Spleen (tissue), 11 donors: ENCODE measurements around the gene NOD2. TPM values are rescaled to one million over a fixed set of nuclear protein-coding genes. Genes with fewer than 3 reads are reported as not detected.

Experiments used
- DNase-seq: peaks from one replicate; pipeline ENCODE4 v3.0.0-alpha.2; 2020
- H3K27ac ChIP-seq, 8 donors: fragments of 200-600 bp; sonication (generic) in 7 of 8; 1 replicate in 4 of 8; 2 replicates in 4 of 8; pipeline versions ENCODE4 v1.5.0 to v1.8.0; 2016 to 2021; ENCODE audit warnings: inconsistent platforms in 4 of 8, mild to moderate bottlenecking in 4 of 8, moderate library complexity in 1 of 8
- H3K27me3 ChIP-seq, 7 donors: fragments of 200-600 bp; sonication (generic) in 6 of 7; replicated peaks in 1 of 7; 1 replicate in 4 of 7; 2 replicates in 3 of 7; pipeline versions ENCODE4 v1.5.0 to v1.8.0; 2016 to 2021; ENCODE audit warnings: inconsistent platforms in 3 of 7, mild to moderate bottlenecking in 1 of 7
- H3K36me3 ChIP-seq, 6 donors: fragments of 200-600 bp; sonication (generic) in 5 of 6; 1 replicate in 4 of 6; 2 replicates in 2 of 6; pipeline versions ENCODE4 v1.5.0 to v1.8.0; 2016 to 2021; ENCODE audit warnings: inconsistent platforms in 2 of 6
- H3K4me1 ChIP-seq, 6 donors: fragments of 200-600 bp; sonication (generic) in 5 of 6; 1 replicate in 3 of 6; 2 replicates in 3 of 6; pipeline versions ENCODE4 v1.5.0 to v1.8.0; 2016 to 2021; ENCODE audit warnings: inconsistent platforms in 3 of 6
- H3K4me3 ChIP-seq, 8 donors: fragments of 200-600 bp; sonication (generic) in 7 of 8; 1 replicate in 4 of 8; 2 replicates in 4 of 8; pipeline versions ENCODE4 v1.5.0 to v1.8.0; 2016 to 2021; ENCODE audit warnings: inconsistent platforms in 4 of 8, mild to moderate bottlenecking in 4 of 8, moderate library complexity in 2 of 8
- H3K9me3 ChIP-seq, 8 donors: fragments of 200-600 bp; sonication (generic) in 7 of 8; 1 replicate in 4 of 8; 2 replicates in 4 of 8; pipeline versions ENCODE4 v1.5.0 to v1.8.0; 2016 to 2021; ENCODE audit warnings: inconsistent platforms in 4 of 8
- POLR2A ChIP-seq, 3 donors: fragments of 450-650 bp; IDR thresholded peaks; one replicate each; pipeline ENCODE4 v1.5.1; 2017; ENCODE audit warnings: antibody characterized with exemption in 3 of 3, mild to moderate bottlenecking in 1 of 3
- POLR2AphosphoS5 ChIP-seq, 3 donors: sonication (generic); formaldehyde crosslinking; IDR thresholded peaks; one replicate each; pipeline ENCODE4 v1.5.1; 2017; ENCODE audit warnings: antibody characterized with exemption in 3 of 3
- WGBS, 5 donors: extraction: QIAGEN DNeasy Blood & Tissue Kit in 3 of 5; methylation state at CpG; one replicate each; pipeline versions ENCODE4 v1.1.5 to v1.1.7; 2013 to 2018; 5-methylcytosine and 5-hydroxymethylcytosine counted together
- intact Hi-C: fragments of 100-400 bp; cut with DNase I; formaldehyde crosslinking; loops from one replicate; pipeline ENCODE4 v1.15.0; 2023; ENCODE audit warnings: low total_unique reads
- polyA plus RNA-seq, 3 donors: library from polyadenylated mRNA; stranded (reverse); fragments of 200-250 nt; gene quantifications; one replicate each; pipeline ENCODE4 v1.2.1, GENCODE V29; 2013
- total RNA-seq, 7 donors: library from RNA; depleted of rRNA in 3 of 7; stranded (reverse); fragments of >200 nt in 3 of 7; fragmentation: NEBNext Ultra II Directional in 4 of 7; extraction: Animal tissue kit (Norgen Biotek cat#: 25700) in 4 of 7; gene quantifications; one replicate each; pipeline versions ENCODE4 v1.1.0 to v1.2.1, GENCODE V29; 2016 to 2021
- TF ChIP-seq, protein P1 (sequence below), 11 experiments: fragments of 200-600 bp in 7 of 11; fragments of 450-650 bp in 4 of 11; sonication (generic) in 4 of 11; IDR thresholded peaks in 8 of 11; conservative IDR thresholded peaks in 3 of 11; 1 replicate in 7 of 11; 2 replicates in 4 of 11; pipeline versions ENCODE4 v1.4.0 to v1.8.0; 2016 to 2021; ENCODE audit warnings: antibody characterized with exemption in 11 of 11, inconsistent platforms in 4 of 11, mild to moderate bottlenecking in 1 of 11
- donor health status: healthy with polysubstance abuse.
- donor health status: DM: no; HTN: no; CAD: no; lungs with moderate emphysema.
- donor health status: DM: no; HTN: no; CAD: no.
- donor health status: Bipolar disorder and iron deficiency.
- donor health status: healthy.
- donor health status: DM: no; HTN: no; CAD: no.
- donor health status: DM: yes; HTN: yes; CAD: no.

NOD2 gene
- total and polyA plus RNA-seq, 10 donors: 0.41 to 23.2 (median 9.5) TPM

DNA sequence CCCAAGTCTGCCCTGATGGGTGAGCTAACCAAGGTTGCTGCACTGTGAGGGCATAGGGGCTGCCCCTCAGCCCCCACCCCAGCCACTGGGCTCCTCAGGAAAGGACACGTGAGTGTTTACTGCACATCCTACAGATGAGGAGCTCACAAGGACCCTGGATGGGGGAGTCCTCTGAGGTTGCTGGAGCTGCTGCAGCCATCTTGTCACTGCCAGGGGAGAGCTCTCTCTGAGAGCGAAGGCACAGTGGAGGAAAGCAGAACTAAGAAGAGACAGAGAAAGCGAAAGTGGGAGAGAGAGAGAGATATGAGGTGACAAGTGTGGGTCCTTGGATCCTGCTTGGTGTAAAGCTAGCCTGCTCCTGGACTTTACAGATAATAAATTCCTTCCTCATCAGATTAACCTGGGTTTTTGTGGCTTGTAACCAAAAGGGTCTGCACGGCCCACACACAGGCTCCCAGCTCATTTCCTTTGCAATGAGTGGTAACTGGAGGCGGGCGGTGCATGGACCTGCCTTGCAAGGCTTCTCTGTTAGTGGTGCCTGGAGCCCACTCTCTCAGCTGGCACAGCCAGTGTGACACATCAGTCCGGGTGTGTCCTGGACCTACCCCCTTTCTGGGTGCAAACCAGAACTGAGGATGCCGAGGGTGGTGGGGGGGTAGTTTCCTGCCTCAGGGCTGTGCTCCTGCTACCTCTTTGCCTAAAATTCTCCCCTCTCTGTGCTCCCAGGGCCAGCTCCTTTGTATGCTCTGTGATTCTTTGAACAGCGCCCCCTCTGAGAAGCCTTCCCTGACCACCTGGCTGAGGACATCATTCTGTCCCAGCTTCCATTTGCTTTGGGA, 26.5 kb upstream of the NOD2 start:
- TF ChIP-seq POLR2AphosphoS5 (IDR thresholded peaks at IDR 0.05): no peak
- TF ChIP-seq, protein P1, sequence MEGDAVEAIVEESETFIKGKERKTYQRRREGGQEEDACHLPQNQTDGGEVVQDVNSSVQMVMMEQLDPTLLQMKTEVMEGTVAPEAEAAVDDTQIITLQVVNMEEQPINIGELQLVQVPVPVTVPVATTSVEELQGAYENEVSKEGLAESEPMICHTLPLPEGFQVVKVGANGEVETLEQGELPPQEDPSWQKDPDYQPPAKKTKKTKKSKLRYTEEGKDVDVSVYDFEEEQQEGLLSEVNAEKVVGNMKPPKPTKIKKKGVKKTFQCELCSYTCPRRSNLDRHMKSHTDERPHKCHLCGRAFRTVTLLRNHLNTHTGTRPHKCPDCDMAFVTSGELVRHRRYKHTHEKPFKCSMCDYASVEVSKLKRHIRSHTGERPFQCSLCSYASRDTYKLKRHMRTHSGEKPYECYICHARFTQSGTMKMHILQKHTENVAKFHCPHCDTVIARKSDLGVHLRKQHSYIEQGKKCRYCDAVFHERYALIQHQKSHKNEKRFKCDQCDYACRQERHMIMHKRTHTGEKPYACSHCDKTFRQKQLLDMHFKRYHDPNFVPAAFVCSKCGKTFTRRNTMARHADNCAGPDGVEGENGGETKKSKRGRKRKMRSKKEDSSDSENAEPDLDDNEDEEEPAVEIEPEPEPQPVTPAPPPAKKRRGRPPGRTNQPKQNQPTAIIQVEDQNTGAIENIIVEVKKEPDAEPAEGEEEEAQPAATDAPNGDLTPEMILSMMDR (IDR thresholded peaks at IDR 0.05 in 8 of 11, conservative IDR thresholded peaks at IDR 0.05 in 3 of 11): no peak
- TF ChIP-seq POLR2A (IDR thresholded peaks at IDR 0.05): no peak
- peak; percentile 86 for DNase-seq
- Histone ChIP-seq H3K36me3 (peaks cover 0 to 44% (median 8%) of the 10 kb centered on the region in 6 donors), H3K9me3 (peaks cover 0 to 9% (median 7%) of the 10 kb centered on the region in 8 donors), H3K4me1 (peaks cover 14 to 51% (median 38%) of the 10 kb centered on the region in 6 donors), H3K27me3 (no peaks in the 10 kb centered on the region), H3K27ac (peak overlapping the region; percentile 21 to 82 (median 67)), H3K4me3 (peak overlapping the region in 3 of 8 donors; percentile 11 to 57 (median 18))
- WGBS, 5 donors: 27 to 40% (median 39%) methylated on average over 9 of the region's 9 CpGs
- intact Hi-C loops: loop anchor here (5.0 to 10.0 kb wide), 5 partner anchors 80 to 642 kb away; partner anchors contain the start of genes BRD7 and CNEP1R1

DNA sequence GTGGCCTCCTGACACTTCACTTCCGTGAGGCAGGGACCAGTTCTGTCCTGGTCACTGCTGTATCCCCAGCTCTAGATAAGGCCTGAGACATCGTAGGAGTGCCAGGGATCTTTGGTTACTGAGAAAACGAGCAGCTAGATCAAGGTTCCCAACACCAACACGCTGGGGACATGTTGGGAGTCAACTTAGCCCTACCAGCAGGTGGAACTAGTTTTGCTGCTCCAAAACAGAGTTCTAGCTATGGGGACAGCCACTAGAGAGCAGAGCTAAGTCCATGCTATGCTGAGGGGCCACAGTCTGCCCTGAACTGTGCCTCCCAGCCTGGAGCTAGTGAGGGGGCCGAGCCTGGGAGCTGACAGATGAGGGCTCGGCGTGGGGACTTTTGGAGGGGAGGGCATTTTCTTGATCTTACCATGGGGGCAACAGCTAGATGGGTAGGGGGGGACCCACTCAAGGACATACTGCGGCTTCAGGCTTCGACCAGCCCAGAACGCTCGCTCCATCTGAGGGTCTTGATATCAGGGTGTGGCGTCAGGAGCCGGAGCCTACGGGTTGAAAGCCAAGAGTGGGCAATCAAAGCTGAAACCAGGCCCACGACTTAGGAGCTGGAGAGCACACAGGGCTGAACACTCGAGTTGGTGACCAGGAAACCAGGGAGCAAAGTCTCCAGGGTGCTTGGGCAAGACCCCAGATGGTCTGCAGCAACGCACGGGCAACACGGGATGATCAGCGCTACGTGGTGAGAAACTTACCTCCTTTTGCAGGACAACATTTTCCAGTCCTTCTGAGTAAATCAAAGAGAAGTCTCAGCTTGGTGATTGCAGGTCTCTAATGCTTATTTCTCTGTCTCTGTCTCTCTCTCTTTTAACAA, 25.7 kb upstream of the NOD2 start:
- H3K27ac ChIP-seq: peak overlapping the region in 7 of 8 donors; percentile 21 to 82 (median 69)
- 83 to 90% (median 87%) methylated on average over 18 to 21 of the region's 21 CpGs for WGBS, 5 donors
- TF ChIP-seq POLR2AphosphoS5 (IDR thresholded peaks at IDR 0.05) (no peak), POLR2A (IDR thresholded peaks at IDR 0.05) (no peak)
- TF ChIP-seq, protein P1 (IDR thresholded peaks at IDR 0.05 in 8 of 11, conservative IDR thresholded peaks at IDR 0.05 in 3 of 11): peak in 1 of 11 experiments; percentile 7
- intact Hi-C loops: loop anchor here (5.0 to 10.0 kb wide), 5 partner anchors 80 to 643 kb away; partner anchors contain the start of genes BRD7 and CNEP1R1
- H3K27me3 ChIP-seq: no peaks in the 10 kb centered on the region
- peaks cover 0 to 16% (median 15%) of the 10 kb centered on the region in 8 donors for H3K9me3 ChIP-seq
- peak; percentile 72 for DNase-seq
- H3K36me3 ChIP-seq: peaks cover 0 to 52% (median 15%) of the 10 kb centered on the region in 6 donors
- no peak overlapping the region for H3K4me3 ChIP-seq
- H3K4me1 ChIP-seq: peaks cover 14 to 51% (median 38%) of the 10 kb centered on the region in 6 donors

DNA sequence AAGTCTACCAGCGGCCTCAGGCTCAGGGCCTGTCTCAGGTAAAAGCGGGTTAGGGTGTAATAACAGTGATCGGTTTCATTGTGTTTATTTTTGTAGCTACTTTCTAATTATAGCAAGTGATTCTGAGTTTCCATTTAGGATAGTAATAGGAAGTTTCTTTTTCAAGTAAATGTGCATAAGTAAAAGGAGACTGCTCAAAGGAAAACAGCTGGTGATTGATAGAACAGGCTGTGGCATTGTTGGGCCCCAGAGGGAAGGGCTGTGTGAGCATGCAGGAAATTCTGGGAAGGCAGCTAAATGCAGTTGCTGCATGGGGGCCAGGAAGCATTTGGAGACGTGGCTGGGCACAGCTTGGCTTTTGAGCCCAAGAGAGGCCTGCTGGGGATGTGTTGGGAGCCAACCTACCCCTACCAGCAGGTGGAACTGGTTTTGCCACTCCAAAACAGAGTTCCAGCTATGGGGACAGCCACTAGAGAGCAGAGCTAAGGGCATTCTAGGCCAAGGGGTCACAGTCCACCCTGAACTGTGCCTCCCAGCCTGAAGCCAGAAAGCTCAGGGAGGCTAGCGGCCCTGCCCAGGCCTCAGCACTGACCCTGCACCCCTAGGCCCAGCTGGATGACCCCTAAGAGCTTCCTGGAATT, 24.9 kb upstream of the NOD2 start:
- Histone ChIP-seq H3K4me3 (no peak overlapping the region), H3K4me1 (peaks cover 14 to 51% (median 38%) of the 10 kb centered on the region in 6 donors), H3K27ac (peak overlapping the region in 5 of 8 donors; percentile 20 to 80 (median 56)), H3K9me3 (peaks cover 0 to 24% (median 23%) of the 10 kb centered on the region in 8 donors), H3K36me3 (peaks cover 0 to 60% (median 22%) of the 10 kb centered on the region in 6 donors), H3K27me3 (no peaks in the 10 kb centered on the region)
- peak; percentile 58 for DNase-seq
- TF ChIP-seq, protein P1 (IDR thresholded peaks at IDR 0.05 in 8 of 11, conservative IDR thresholded peaks at IDR 0.05 in 3 of 11): no peak
- TF ChIP-seq POLR2A (IDR thresholded peaks at IDR 0.05) (no peak), POLR2AphosphoS5 (IDR thresholded peaks at IDR 0.05) (no peak)
- 65 to 81% (median 69%) methylated on average over 5 of the region's 5 CpGs for WGBS, 5 donors
- intact Hi-C loops: loop anchor here (5.0 to 10.0 kb wide), 5 partner anchors 79 to 644 kb away; partner anchors contain the start of genes BRD7 and CNEP1R1
